Activated CD4-positive, alpha-beta T cell treated with anti-CD3 and anti-CD28 coated beads for 24 hours (primary cell): ENCODE measurements around the gene LCAT.
"Not testable (repeated sequence)": the region's sequence is repeated elsewhere in the genome, so short reads cannot be mapped to it uniquely, and the experiment has no call there.

ENCODE experiments used
- DNase-seq, 2 donors: peaks; one replicate each; pipeline ENCODE4 v3.0.0-alpha.2; 2020; ENCODE audit warnings: low read depth in 2 of 2

Gene LCAT

GRCh38 chr16:67943619-67944504, at the start of gene LCAT:
Gene LCAT, minus strand, starts transcription at chr16:67944120. Its CDS starts 19 bp downstream, at chr16:67944101.
- DNase-seq, result no peak

- peak; percentile 74 to 77 for DNase-seq
These were observed 49.5 kb upstream of the LCAT start for GRCh38 chr16:67993207-67994039.

GRCh38 chr16:67992661-67993206, 48.8 kb upstream of the LCAT start:
- DNase-seq, result no peak

GRCh38 chr16:67990018-67990386, 46.1 kb upstream of the LCAT start:
- DNase-seq, result no peak

- no peak for DNase-seq
These were observed 45.5 kb upstream of the LCAT start for GRCh38 chr16:67989322-67990017.

GRCh38 chr16:67988675-67989074, 44.8 kb upstream of the LCAT start:
- no peak for DNase-seq

GRCh38 chr16:67987460-67988160, 43.7 kb upstream of the LCAT start:
- no peak for DNase-seq

- DNase-seq, result no peak
These were observed 43.0 kb upstream of the LCAT start for GRCh38 chr16:67986949-67987348.

- no peak for DNase-seq
These were observed 38.2 kb upstream of the LCAT start for GRCh38 chr16:67982011-67982696.

- DNase-seq, result no peak
These were observed 36.2 kb upstream of the LCAT start, which contains the start of gene DPEP3 for GRCh38 chr16:67979955-67980678. Gene DPEP3, minus strand, starts transcription at chr16:67980499. Its CDS starts 119 bp downstream, at chr16:67980380.

- DNase-seq, result no peak
These were observed 33.7 kb upstream of the LCAT start for GRCh38 chr16:67977469-67978227.

GRCh38 chr16:67977005-67977404, 33.1 kb upstream of the LCAT start:
- no peak for DNase-seq

GRCh38 chr16:67976205-67976604, 32.3 kb upstream of the LCAT start:
- DNase-seq, result no peak

- DNase-seq, result no peak
These were observed 31.6 kb upstream of the LCAT start for GRCh38 chr16:67975321-67976105.

- DNase-seq, result not testable (repeated sequence)
These were observed 28.4 kb upstream of the LCAT start for GRCh38 chr16:67972285-67972684.

- no peak for DNase-seq
These were observed 27.2 kb upstream of the LCAT start for GRCh38 chr16:67971111-67971510.

- DNase-seq, result no peak
These were observed 25.5 kb upstream of the LCAT start for GRCh38 chr16:67969254-67970039.
